Mammary epithelial cell (primary cell): Measurements from ENCODE around the gene NPBWR2.

Experiments
- CTCF ChIP-seq, 2 donors: IDR thresholded peaks in 1 of 2; conservative IDR thresholded peaks in 1 of 2; 2 replicates each; pipeline ENCODE4 v1.5.1; 2011 to 2012; ENCODE audit warnings: inconsistent platforms in 2 of 2, low read length in 2 of 2, mild to moderate bottlenecking in 2 of 2, control low read depth in 1 of 2, low read depth in 1 of 2; ENCODE audit not compliant: insufficient read depth in 1 of 2; ENCODE audit errors: extremely low read depth in 1 of 2
- EZH2 ChIP-seq: IDR thresholded peaks from 2 replicates; pipeline ENCODE4 v1.6.1; 2012; ENCODE audit warnings: low read length, inconsistent platforms, borderline replicate concordance

- TF ChIP-seq CTCF (conservative IDR thresholded peaks at IDR 0.05 in 1 of 2, IDR thresholded peaks at IDR 0.05 in 1 of 2; ENCODE audit: extremely low read depth in 1 of 2, insufficient read depth in 1 of 2, low read depth in 1 of 2, low read length in 2 of 2): no peak
- no peak for TF ChIP-seq EZH2
Measured at GRCh38 chr20:64144144-64144912, 37.0 kb upstream of the NPBWR2 start.
